ENCODE data around the gene TSPAN11.

DNA sequence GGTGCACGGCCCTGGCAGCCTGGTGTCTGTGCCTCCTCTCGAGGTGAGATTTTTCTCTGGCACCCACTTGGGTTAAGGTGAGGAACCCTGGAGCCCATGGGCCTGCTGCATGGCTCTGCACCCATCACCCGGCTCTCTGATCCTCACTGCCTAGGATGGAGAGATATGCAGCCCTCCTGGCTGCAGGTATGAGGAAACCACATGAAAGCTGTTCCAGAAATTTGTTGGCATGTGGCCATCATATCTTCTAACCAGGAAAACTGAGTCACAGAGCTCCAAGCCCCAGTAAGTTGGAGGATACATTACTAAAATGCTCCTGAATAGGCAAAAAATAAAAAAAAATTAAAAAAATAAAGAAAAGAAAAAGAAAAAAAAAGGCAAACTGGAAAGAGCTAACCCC lies 107.8 kb downstream of the TSPAN11 start:
- no peak for TF ChIP-seq SMC3 (IDR thresholded peaks at IDR 0.05; ENCODE audit: low read depth, low read length)
- TF ChIP-seq RAD21 (IDR thresholded peaks at IDR 0.05; ENCODE audit: low read length): no peak
- TF ChIP-seq, protein P1, sequence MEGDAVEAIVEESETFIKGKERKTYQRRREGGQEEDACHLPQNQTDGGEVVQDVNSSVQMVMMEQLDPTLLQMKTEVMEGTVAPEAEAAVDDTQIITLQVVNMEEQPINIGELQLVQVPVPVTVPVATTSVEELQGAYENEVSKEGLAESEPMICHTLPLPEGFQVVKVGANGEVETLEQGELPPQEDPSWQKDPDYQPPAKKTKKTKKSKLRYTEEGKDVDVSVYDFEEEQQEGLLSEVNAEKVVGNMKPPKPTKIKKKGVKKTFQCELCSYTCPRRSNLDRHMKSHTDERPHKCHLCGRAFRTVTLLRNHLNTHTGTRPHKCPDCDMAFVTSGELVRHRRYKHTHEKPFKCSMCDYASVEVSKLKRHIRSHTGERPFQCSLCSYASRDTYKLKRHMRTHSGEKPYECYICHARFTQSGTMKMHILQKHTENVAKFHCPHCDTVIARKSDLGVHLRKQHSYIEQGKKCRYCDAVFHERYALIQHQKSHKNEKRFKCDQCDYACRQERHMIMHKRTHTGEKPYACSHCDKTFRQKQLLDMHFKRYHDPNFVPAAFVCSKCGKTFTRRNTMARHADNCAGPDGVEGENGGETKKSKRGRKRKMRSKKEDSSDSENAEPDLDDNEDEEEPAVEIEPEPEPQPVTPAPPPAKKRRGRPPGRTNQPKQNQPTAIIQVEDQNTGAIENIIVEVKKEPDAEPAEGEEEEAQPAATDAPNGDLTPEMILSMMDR (conservative IDR thresholded peaks at IDR 0.05; ENCODE audit: low read depth, low read length): no peak
- no peak for TF ChIP-seq RCOR1 (IDR thresholded peaks at IDR 0.05; ENCODE audit: insufficient replicate concordance, low read length)
- no peak for TF ChIP-seq POLR2A (IDR thresholded peaks at IDR 0.05; ENCODE audit: low read depth, low read length)
- no peak for TF ChIP-seq FOS (IDR thresholded peaks at IDR 0.05; ENCODE audit: low read depth, low read length)
- TF ChIP-seq, protein P2, sequence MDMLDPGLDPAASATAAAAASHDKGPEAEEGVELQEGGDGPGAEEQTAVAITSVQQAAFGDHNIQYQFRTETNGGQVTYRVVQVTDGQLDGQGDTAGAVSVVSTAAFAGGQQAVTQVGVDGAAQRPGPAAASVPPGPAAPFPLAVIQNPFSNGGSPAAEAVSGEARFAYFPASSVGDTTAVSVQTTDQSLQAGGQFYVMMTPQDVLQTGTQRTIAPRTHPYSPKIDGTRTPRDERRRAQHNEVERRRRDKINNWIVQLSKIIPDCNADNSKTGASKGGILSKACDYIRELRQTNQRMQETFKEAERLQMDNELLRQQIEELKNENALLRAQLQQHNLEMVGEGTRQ (IDR thresholded peaks at IDR 0.05; ENCODE audit: low read depth, low read length): no peak
- TF ChIP-seq MAZ (IDR thresholded peaks at IDR 0.05; ENCODE audit: borderline replicate concordance, low read depth, low read length): no peak
- no peak for TF ChIP-seq MXI1 (IDR thresholded peaks at IDR 0.05; ENCODE audit: borderline replicate concordance, low read depth, low read length)
- no peak for TF ChIP-seq CEBPB (IDR thresholded peaks at IDR 0.05; ENCODE audit: low read depth, low read length)
- TF ChIP-seq BHLHE40 (IDR thresholded peaks at IDR 0.05; ENCODE audit: low read depth, low read length): no peak
- TF ChIP-seq CHD1 (IDR thresholded peaks at IDR 0.05; ENCODE audit: low read depth, low read length): no peak
- TF ChIP-seq RFX5 (IDR thresholded peaks at IDR 0.05; ENCODE audit: low read depth, low read length): no peak

All from IMR-90 (cell line).